Activated T-cell treated with anti-CD3 and anti-CD28 coated beads for 48 hours (primary cell): ENCODE data around the gene S100G.
"Not testable (repeated sequence)": the region's sequence is repeated elsewhere in the genome, so short reads cannot be mapped to it uniquely, and the experiment has no call there.

Experiments used
- DNase-seq: peaks from one replicate; pipeline ENCODE4 v3.0.0-alpha.2; 2020; ENCODE audit warnings: low read depth

S100G gene, protein sequence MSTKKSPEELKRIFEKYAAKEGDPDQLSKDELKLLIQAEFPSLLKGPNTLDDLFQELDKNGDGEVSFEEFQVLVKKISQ

DNA sequence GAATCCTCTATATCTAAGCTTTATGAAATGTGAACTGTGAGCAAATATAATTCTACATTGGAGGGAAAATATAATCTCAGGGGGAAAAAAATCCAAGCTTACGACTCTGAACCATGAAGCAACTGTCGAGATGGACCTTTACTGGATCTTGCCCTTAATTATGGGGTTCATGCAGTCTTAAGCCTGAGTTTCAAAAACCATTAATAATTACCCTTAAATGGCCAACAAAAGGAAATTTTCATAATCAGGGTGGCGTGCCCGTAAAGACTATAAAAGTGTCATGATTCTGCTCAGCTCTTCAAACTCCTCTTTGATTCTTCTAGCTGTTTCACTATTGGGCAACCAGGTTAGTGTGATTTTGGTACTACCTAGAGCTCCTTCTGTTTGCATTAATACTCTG, at the start of gene S100G:
S100G (plus strand) TSS at position 301 of the 400 bp plus-strand sequence. CDS start 849 bp downstream, outside the sequence.
- no peak for DNase-seq

DNA sequence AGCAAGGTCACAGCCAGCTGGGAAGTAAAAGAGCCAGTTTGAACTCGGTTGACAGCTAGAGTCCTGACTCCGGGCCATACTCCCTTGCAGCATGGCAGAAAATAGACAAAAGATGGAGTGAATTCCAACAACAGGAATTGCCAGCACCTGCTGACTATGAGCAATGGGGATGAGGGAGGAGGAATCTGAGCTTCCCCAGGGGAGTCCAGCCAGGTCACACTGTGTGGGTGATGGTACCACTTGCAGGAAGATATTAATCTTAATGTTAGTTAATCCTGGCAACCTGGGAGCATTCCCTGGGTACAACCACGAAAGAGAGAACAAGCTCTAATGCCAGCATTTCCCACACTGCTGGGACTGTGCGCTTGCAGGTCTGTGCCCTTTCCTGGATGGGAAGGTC, 48.1 kb upstream of the S100G start:
- no peak for DNase-seq

DNA sequence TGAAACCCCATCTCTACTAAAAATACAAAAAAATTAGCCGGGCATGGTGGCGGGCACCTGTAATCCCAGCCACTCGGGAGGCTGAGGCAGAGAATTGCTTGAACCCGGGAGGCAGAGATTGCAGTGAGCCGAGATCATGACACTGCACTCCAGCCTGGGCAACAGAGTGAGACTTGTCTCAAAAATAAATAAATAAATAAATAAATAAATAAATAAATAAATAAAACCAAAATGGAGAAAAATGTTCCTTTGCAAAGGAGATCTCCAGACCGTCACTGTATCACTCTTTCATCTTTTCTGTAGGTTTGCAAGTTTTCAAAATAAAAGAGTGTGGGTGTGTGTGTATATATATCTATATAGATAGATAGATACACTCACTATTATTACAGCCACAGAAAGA, 46.7 kb upstream of the S100G start:
- DNase-seq: not testable (repeated sequence)

DNA sequence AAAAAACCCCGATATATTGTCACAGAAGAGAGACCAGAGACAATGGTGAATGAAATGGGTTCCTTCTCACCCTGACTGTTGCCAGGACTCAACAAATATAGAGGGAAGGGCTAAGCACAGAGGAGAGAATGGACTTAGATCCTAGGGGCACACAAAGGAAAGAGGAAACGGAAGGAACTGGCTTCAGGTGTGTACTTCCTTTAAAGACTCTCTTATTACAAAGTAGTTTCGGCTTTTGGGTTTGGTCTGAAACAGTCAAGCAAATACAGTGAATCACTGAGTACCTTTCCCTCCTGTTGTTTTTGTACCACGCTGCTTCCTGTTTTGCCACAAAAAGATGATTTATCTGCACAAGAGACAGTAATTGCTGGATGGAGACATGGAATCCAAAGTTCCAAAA, 46.1 kb upstream of the S100G start:
- DNase-seq: no peak

DNA sequence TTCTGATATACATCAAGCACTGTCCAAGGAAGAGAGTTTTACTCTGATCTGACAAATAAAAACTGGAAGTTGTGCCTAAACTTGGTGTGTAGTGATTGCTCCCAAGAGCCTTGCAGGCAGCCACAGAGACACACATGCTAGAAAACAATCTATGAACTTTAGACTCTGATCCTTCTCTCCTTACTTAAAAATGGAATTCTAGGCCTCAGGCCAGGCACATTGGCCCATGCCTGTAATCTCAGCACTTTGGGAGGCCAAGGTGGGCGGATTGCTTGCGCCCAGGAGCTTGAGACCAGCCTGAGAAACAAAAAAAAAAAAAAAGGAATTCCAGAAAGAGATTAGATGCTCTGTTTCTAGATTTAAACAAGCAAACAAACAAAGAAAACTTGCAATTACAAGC, 45.6 kb upstream of the S100G start:
- no peak for DNase-seq

DNA sequence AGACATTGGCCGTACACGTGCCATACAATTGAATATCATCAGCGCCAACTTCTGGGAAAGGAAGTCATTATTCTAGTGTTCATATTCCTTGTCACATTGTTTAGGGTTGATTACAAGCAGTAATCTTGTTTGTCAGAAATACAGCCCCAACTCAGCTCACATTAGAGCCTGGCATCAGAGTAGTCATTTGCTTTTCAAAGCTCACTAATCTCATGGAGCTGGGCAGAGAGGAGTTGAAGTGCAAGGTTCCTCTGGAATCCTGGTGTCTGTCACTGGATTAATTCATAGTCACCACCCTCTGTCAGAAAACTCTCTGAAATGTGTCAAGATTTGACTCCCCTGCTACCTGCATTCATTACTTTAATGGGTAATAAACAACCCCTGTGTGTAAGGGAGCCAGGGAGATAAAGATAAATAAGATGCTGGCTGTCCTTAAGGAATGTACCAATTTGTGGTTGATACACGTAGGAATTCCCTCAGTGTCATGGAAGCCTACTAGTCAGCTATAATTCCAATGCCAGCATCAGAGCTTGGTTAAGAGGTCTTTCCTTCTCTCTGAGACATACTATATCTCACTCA, 43.7 kb upstream of the S100G start:
- DNase-seq: no peak

DNA sequence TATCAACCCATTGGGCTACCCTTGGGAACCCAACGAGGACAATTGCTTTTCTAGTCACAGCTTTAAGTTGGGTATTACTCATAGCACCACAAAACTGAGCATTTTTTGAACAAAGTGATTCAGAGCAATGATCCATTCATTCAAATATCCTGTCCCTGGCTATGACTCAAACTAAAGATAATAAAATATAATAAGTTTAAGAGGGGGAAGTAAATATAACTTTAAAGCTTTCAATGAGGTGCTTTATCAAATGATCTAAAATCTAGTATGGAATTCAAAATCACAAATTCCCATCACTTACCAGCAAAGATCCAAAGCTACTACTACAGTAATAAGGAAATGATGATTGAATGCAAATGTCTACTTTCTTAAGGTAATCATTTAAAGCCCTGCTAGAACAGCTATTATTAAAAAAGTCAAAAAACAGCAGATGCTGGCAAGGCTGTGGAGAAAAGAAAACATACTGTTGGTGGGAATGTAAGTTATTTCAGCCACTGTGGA, 39.8 kb upstream of the S100G start:
- DNase-seq: no peak

DNA sequence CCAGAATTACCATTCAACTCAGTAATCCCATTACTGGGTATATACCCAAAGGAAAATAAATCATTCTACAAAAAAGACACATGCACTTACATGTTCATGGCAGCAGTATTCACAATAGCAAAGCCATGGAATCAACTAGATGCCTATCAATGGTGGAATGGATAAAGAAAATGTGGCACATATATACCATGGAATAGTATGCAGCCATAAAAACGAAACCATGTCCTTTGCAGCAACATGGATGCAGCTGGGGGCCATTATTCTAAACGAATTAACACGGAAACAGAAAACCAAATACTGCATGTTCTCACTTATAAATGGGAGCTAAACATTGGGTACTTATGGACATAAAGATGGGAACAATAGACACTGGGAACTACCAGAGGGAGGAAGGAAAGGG, 39.3 kb upstream of the S100G start:
- DNase-seq: not testable (repeated sequence)

DNA sequence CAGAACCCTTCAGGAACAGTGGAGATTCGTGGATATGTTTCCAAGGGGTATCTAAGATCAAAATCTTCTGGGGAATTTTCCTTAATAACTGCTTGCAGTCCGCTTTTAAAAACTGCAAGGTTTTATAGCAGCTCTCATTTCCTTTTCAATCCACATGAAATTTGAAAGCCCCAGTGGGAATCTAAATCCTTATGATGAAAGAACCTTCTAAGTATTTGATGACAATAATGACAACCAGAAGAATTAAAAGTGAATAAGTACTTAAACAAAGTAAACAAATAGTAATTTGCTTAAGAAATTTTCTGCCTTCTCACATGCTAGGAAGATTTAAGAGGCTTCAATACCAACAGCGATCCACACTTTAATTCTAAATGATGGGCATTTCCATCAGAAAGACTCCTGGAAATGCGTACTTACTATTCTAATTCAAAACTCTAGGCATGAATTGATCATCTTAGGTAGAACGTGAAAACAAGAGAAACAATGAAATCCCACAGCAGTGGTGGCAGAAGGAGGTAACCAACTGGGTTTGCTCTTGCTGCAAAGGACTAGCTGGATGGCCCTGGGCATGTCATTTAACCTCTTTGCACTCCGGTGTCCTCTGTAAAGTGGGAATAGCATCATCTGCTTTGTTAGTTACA, 37.6 kb upstream of the S100G start:
- no peak for DNase-seq

DNA sequence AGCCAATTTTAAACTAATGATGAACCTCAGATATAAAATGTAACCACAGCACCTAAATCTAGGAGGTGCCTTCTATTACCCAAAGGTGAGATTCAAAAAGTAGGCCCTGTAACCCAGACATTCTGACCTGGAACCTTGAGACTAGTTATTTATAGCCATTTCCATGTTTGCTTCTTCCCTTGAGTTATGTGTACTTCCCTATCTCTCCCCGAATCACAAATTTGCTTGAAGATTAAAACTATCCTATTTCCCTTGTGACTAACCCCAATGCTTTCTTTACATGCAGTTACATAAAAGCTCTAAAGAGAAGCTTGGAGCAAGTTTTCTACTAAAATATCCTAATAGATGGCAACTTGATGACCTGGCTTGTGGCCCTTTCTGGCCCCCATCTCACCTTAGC, 32.6 kb upstream of the S100G start:
- DNase-seq: no peak

DNA sequence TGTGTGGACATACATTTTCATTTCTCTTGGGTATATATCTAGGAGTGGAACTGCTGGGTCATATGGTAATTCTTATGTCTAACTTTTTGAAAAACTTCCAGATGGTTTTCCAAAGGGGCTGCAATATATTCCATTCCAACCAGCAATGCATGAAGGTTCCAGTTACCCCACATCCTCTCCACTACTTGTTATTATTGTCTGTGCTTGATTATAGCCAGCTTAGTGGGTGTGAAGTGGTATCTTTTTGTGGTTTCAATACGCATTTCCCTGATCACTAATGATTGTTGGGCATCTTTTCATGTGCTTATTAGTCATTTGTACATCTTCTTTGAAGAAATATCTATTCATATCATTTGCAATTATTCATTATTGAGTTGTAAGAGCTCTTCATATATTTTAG, 31.5 kb upstream of the S100G start:
- no peak for DNase-seq

DNA sequence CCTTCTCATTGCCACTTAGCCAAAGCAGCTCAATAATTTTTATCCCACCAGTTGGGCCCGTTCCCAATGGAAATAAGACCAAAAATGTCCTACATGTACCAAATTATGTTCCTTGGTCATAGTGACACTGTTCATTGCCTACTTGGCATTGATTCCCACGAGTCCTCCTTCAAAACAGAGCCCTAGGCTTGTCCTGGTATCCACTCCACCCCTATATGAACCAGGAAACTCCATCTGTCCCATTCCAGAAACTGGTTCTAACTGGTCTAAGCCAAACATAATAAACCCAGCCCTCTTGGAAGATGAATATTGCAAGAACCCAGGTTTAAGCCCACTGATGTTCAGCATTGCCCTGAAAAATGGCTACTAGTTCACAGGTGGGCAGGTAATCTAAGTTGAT, 30.9 kb upstream of the S100G start:
- no peak for DNase-seq

DNA sequence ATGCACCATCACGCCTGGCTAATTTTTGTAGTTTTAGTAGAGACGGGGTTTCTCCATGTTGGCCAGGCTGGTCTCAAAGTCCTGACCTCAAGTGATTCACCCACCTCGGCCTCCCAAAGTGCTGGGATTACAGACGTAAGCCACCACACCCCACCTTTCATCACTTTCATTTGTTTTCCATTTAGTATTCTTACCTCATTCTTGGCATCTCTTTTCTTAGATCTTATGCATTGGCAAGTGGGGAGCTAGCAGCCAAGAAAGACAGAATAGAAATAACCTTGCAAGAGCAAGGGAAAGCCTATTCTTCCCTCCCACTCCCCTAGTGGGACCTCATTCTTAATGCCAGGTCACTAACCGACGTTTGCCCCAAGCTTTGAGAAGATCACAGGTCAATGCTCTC, 21.4 kb upstream of the S100G start:
- DNase-seq: not testable (repeated sequence)

DNA sequence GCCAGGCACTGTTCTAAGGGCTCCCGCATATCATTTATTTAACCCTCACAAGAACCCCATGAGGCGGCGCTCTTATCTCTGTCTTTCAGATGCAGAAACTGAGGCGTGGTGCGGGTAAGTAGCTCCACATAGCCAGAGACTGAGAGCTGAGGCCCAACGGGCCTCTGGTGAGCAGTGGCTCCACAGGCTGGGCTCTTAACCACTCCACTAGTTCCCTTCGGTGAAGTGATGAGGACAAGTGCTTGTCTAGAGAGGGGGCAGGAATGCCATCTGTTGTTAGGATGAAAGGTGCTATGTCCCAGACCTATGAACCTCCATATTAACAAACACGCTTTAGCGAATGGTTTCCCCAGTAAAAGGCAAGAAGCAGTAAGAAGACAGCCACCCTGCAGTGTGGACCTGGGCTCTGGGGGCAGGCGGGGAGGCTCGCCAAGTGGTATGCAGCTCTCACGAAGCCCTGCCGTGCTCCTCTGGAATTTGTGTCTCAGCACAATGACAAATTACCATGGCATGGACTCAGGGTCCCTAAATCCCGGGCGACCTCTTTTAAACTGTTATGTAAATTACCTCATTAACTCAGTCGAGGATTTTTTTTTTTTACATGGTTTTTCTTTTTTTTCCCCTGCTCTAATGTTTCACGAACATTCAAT, 20.9 kb upstream of the S100G start:
- no peak for DNase-seq

DNA sequence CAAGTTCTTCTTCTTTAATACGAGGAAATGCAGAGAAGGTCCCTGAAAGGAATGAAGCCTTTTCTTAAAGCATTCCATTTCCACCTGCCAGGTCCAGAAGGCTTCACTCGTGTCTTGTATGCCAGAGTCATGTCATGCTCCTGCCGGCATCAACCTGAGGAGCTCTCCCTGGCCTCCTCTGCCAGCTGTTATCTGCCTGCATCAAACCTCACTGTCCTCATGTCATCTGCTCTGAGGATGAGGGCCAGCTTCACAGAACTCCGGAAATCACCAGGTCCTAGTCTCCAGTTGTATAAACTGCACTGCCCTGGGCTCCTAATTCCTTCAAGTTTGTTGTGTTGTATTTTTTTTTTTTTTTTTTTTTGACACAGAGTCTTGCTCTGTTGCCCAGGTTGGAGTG, 20.0 kb upstream of the S100G start:
- DNase-seq: no peak

DNA sequence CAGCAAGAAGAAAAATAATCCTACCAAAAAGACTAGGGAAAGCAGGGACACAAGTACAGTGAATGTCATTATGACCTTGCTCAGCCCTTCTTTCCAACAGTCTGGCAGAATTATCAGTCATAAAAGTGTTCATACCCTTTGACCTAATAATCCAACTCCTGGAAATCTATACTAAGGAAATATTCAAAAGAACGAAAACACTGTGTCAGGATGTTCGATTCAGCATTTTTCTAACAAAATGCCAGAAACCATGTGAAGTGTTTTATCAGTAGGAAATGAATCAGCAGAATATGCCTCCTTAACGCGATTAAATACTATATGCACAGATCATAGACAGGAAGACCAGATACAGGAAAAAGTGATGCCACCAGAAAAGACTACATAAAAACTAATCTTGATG, 16.2 kb upstream of the S100G start:
- DNase-seq: no peak

DNA sequence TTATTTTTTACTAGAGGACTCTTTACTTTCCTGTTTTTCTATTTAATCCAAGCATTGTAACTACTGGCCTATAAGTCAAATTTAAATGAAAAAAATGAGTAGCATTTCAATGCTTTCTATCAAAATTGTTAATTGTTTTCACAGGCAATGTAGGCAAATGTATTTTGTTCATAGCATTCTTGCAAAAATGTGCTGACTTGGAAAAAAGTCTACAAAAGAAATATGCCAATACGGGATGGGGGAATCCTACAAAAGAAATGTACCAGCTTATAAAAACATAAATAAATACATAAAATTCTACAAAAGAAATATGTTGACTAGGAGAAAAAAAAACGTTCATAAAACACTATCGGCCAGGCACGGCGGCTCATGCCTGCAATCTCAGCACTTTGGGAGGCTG, 14.9 kb upstream of the S100G start:
- DNase-seq: no peak

DNA sequence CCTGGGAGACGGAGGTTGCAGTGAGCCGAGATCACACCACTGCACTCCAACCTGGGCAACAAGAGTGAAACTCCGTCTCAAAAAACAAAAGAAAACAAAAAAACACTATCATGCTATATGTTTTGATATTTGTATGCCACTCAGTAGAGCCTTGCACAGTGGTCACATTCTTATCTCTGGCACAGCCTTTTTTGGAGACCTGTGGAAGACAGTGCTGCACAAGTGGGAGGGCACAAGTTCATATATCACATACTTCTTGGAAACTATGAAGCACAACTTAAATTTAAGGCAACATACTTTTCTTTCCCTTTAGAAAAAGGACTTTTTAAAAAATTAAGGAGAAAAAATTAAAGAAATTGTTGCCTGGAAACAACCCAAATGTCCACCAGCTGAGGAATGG, 14.4 kb upstream of the S100G start:
- DNase-seq: no peak

DNA sequence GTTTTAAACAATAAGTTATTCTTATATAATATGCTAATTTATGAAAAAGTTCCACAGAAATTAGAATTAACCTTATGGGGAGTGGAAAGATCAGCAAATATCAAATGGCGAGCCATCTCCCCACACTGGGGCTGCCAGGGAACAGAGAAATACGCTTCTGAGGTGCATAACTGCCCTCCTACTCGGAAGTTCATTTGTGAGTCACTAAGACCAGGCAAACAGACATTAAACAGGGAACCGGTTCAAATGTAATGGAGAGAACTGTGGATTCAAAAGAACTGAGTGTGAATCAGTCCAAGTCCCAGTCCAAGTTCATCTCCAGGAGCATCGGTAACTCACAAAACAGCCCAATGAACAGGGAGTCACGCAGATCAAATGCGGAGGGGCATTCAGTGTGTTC, 11.4 kb upstream of the S100G start:
- DNase-seq: no peak

DNA sequence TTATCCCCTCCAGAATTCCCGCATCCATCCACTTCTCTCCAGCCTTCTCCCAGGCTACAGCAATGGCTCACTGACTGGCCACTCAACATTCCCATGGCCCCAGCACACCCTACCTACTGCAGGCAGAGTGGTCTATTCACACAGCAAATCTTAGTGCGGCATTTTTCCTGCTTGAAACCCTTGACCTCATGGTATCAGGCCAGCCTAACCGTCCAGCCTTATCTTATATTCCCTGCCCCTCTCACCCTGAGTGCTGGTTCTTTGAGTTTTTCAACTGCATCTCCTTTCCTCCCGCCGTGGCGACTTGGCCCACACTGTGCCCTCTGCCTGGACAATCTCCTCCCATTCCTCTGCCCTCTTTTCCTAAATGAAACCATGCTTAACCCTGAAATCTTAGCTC, 10.0 kb upstream of the S100G start:
- no peak for DNase-seq

DNA sequence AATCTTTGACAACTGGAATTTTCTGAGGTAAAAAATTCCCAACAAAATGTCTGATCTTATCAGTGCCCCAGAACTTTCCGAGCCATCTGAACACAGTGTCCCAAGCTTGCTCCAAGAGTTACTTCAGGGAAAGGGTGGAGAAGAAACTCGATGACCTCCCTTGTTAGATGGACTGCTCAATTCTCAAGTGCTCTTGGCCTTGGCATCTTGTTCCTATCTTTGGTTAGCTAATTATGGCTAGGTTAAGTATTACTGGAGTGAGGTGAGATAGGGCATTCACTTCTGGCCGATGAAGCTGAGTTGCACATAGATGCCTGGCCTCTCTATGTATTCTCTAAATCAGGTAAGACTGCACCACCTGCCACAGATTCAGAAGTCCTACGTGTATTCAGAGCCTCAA, 9.1 kb upstream of the S100G start:
- no peak for DNase-seq

DNA sequence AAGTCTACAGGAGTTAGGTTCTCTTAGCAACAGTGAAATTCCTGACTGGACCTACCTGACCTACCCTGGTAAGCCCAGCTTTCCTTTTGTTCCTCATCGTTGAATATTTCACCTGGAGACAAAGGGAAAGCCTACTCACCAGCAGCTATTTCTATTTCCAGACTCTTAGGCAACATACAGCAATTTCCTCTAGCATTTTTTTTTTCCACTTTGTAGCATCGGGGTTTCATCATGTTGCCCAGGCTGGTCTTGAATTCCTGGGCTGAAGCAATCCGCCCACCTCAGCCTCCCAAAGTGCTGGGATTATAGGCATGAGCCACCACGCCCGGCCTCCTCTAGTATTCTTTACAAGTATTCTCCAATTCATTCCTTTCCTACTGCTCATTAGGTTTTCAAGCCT, 6.8 kb upstream of the S100G start:
- no peak for DNase-seq

DNA sequence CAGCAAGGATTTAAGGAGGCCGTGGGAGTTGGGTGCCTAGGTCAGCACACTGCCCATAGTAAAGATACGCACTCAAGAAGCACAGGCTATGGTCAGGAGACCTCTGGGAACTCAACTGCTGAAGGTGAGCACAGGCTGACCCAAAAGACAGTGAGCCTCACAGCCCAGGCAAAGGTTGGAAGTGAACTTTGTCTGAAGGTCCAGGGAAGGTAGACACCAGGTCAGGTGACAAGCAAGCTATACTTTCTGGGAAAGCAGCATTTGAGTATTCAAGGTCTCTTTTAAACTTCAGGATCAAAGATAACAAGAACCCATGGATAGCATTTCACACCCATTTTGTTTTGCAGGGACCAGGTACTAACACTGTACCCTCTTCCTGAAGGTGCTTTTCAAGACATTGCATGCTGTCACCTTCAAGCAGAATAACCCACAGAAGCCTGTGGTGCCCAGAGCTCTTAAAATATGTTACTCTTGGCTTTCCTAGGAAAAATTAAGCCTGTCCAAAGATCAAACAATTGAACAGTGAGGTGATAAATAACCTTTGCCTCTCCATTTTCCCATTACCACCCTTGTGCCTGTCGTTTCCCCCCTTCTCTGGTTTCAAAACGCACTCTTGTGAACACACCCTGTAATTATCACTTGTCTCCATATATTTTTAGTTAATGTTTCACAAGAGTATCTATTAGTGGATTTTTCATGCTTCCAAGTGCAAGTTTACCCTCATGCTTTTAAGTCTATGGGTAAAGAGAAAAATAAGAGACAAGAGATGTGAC, 3.4 kb upstream of the S100G start:
- DNase-seq: no peak
